ENCODE measurements around the gene FGD6.

DNA sequence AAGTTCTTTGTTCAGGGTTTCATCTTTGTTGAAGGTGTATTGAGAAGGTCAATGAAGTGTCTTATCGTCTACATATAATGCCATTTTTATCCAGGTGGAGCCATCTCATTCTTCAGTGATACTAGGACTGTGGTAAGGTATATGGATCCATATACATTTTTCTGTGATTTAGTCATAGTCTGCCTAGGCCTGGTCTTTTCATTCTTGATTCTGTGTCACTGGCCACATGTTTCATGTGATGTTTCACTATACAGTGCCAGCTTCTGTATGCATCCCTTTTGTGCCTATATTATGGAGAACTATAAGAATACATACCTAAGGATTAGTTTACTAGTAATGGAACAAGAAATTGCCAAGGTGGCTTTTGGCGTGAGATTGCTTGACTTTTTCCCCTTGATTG is 40.9 kb upstream of the FGD6 start:
- TF ChIP-seq POLR2A (IDR thresholded peaks at IDR 0.05) = no peak
- TF ChIP-seq, protein P1, sequence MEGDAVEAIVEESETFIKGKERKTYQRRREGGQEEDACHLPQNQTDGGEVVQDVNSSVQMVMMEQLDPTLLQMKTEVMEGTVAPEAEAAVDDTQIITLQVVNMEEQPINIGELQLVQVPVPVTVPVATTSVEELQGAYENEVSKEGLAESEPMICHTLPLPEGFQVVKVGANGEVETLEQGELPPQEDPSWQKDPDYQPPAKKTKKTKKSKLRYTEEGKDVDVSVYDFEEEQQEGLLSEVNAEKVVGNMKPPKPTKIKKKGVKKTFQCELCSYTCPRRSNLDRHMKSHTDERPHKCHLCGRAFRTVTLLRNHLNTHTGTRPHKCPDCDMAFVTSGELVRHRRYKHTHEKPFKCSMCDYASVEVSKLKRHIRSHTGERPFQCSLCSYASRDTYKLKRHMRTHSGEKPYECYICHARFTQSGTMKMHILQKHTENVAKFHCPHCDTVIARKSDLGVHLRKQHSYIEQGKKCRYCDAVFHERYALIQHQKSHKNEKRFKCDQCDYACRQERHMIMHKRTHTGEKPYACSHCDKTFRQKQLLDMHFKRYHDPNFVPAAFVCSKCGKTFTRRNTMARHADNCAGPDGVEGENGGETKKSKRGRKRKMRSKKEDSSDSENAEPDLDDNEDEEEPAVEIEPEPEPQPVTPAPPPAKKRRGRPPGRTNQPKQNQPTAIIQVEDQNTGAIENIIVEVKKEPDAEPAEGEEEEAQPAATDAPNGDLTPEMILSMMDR (IDR thresholded peaks at IDR 0.05) = no peak

Measured in breast epithelium (tissue), 3 donors.